Esophagus muscularis mucosa (tissue), 4 donors: ENCODE results near the gene MAP7. TPM values are rescaled to one million over a fixed set of nuclear protein-coding genes. Genes with fewer than 3 reads are reported as not detected.

Experiments
- DNase-seq: peaks from one replicate; pipeline ENCODE4 v3.0.0-alpha.2; 2017; ENCODE audit errors: extremely low spot score
- H3K27ac ChIP-seq, 4 donors: fragments of 200-600 bp; sonication (generic); replicated peaks in 1 of 4; 1 replicate in 3 of 4; 2 replicates in 1 of 4; pipeline ENCODE4 v1.5.1; 2016 to 2019; ENCODE audit warnings: mild to moderate bottlenecking in 1 of 4
- H3K27me3 ChIP-seq, 4 donors: fragments of 200-600 bp; sonication (generic); one replicate each; pipeline versions ENCODE4 v1.5.1 to v1.6.0; 2016 to 2019
- H3K36me3 ChIP-seq, 4 donors: fragments of 200-600 bp; sonication (generic); one replicate each; pipeline ENCODE4 v1.5.1; 2016 to 2019
- H3K4me1 ChIP-seq, 4 donors: fragments of 200-600 bp; sonication (generic); one replicate each; pipeline ENCODE4 v1.5.1; 2016 to 2019
- H3K4me3 ChIP-seq, 4 donors: fragments of 200-600 bp; sonication (generic); 1 replicate in 2 of 4; 2 replicates in 2 of 4; pipeline ENCODE4 v1.5.1; 2016 to 2019; ENCODE audit warnings: mild to moderate bottlenecking in 4 of 4, moderate library complexity in 1 of 4
- H3K9me3 ChIP-seq, 4 donors: fragments of 200-600 bp; sonication (generic); 1 replicate in 3 of 4; 2 replicates in 1 of 4; pipeline ENCODE4 v1.5.1; 2016 to 2019
- CTCF ChIP-seq, 3 experiments: fragments of 200-600 bp in 2 of 3; fragments of 450-650 bp in 1 of 3; sonication (generic) in 2 of 3; IDR thresholded peaks; one replicate each; pipeline ENCODE4 v1.5.1; 2017 to 2019; ENCODE audit warnings: antibody characterized with exemption in 3 of 3, mild to moderate bottlenecking in 2 of 3, moderate library complexity in 1 of 3
- EP300 ChIP-seq: sonication (generic); formaldehyde crosslinking; IDR thresholded peaks from one replicate; pipeline ENCODE4 v1.6.1; 2017; ENCODE audit warnings: antibody characterized with exemption
- POLR2A ChIP-seq: fragments of 450-650 bp; IDR thresholded peaks from one replicate; pipeline ENCODE4 v1.6.1; 2017; ENCODE audit warnings: antibody characterized with exemption, moderate library complexity, mild to moderate bottlenecking, low read depth
- POLR2AphosphoS5 ChIP-seq, 2 donors: sonication (generic); formaldehyde crosslinking; IDR thresholded peaks; one replicate each; pipeline ENCODE4 v1.6.1; 2017; ENCODE audit warnings: antibody characterized with exemption in 2 of 2
- WGBS: methylation state at CpG from one replicate; pipeline ENCODE4 v1.1.5; 2018; 5-methylcytosine and 5-hydroxymethylcytosine counted together
- intact Hi-C: fragments of 100-400 bp; cut with DNase I; formaldehyde crosslinking; loops from one replicate; pipeline ENCODE4 v1.15.1; 2023
- small RNA-seq, 3 donors: library from RNA; depleted of rRNA; stranded (forward); fragments of <200 nt; gene quantifications; one replicate each; pipeline ENCODE3, GENCODE V24; 2016
- total RNA-seq, 4 donors: library from RNA; depleted of rRNA; stranded (reverse); fragments of >200 nt; gene quantifications; one replicate each; pipeline versions ENCODE4 v1.1.0 to v1.2.1, GENCODE V29; 2016

Gene MAP7
- total RNA-seq, 4 donors from 2014 or later = 1.7 to 2.9 (median 2.0) TPM

GRCh38 chr6:136306466-136306865 is 243.8 kb downstream of the MAP7 start:
- no peak for TF ChIP-seq POLR2AphosphoS5 (IDR thresholded peaks at IDR 0.05)
- TF ChIP-seq CTCF (IDR thresholded peaks at IDR 0.05) = no peak
- TF ChIP-seq POLR2A = no peak
- no peak for TF ChIP-seq EP300
- Histone ChIP-seq H3K36me3 (no peaks in the 10 kb centered on the region), H3K27me3 (no peaks in the 10 kb centered on the region), H3K4me1 (peaks cover 0 to 6% (median 0%) of the 10 kb centered on the region in 4 donors), H3K9me3 (no peaks in the 10 kb centered on the region), H3K4me3 (no peak overlapping the region), H3K27ac (no peak overlapping the region)
- 89% methylated on average over 1 of the region's 1 CpG for WGBS
- intact Hi-C loops = no loop called here
- DNase-seq = no peak

GRCh38 chr6:136304410-136304809 is 245.8 kb downstream of the MAP7 start:
- Histone ChIP-seq H3K4me1 (peaks cover 0 to 6% (median 0%) of the 10 kb centered on the region in 4 donors), H3K27me3 (no peaks in the 10 kb centered on the region), H3K9me3 (no peaks in the 10 kb centered on the region), H3K27ac (no peak overlapping the region), H3K36me3 (no peaks in the 10 kb centered on the region), H3K4me3 (no peak overlapping the region)
- intact Hi-C loops = no loop called here
- no peak for DNase-seq
- 92% methylated on average over 4 of the region's 4 CpGs for WGBS
- TF ChIP-seq CTCF (IDR thresholded peaks at IDR 0.05) = no peak
- no peak for TF ChIP-seq POLR2A
- no peak for TF ChIP-seq POLR2AphosphoS5 (IDR thresholded peaks at IDR 0.05)
- no peak for TF ChIP-seq EP300

GRCh38 chr6:136303516-136303915 is 246.7 kb downstream of the MAP7 start:
- H3K27me3 ChIP-seq = no peaks in the 10 kb centered on the region
- TF ChIP-seq EP300 = no peak
- no peak for TF ChIP-seq POLR2AphosphoS5 (IDR thresholded peaks at IDR 0.05)
- TF ChIP-seq CTCF (IDR thresholded peaks at IDR 0.05) = no peak
- TF ChIP-seq POLR2A = no peak
- 79% methylated on average over 3 of the region's 3 CpGs for WGBS

GRCh38 chr6:136294621-136295020 is 255.6 kb downstream of the MAP7 start:
- 100% methylated on average over 3 of the region's 3 CpGs for WGBS
- intact Hi-C loops = no loop called here

More at GRCh38 chr6:136303516-136303915, 246.7 kb downstream of the MAP7 start:
- H3K27ac ChIP-seq = no peak overlapping the region
- intact Hi-C loops = no loop called here
- no peaks in the 10 kb centered on the region for H3K36me3 ChIP-seq
- no peaks in the 10 kb centered on the region for H3K9me3 ChIP-seq
- peaks cover 0 to 6% (median 0%) of the 10 kb centered on the region in 4 donors for H3K4me1 ChIP-seq
- H3K4me3 ChIP-seq = no peak overlapping the region
- DNase-seq = no peak

More at GRCh38 chr6:136294621-136295020, 255.6 kb downstream of the MAP7 start:
- H3K4me1 ChIP-seq = peaks cover 9 to 13% (median 10%) of the 10 kb centered on the region in 4 donors
- H3K27ac ChIP-seq = no peak overlapping the region
- no peak for DNase-seq
- H3K4me3 ChIP-seq = no peak overlapping the region
- no peaks in the 10 kb centered on the region for H3K9me3 ChIP-seq
- TF ChIP-seq EP300 = no peak
- no peak for TF ChIP-seq CTCF (IDR thresholded peaks at IDR 0.05)
- no peak for TF ChIP-seq POLR2A
- TF ChIP-seq POLR2AphosphoS5 (IDR thresholded peaks at IDR 0.05) = no peak
- H3K36me3 ChIP-seq = no peaks in the 10 kb centered on the region
- H3K27me3 ChIP-seq = no peaks in the 10 kb centered on the region

Small RNA genes within 50 kb of the gene (small RNA-seq; reads per million reads assigned to genes)
- gene AL023284.1 = 0 reads per million in 3 donors
- 0 reads per million in 3 donors for gene NDUFS5P1

Other genes starting within 250 kb of the MAP7 start
- 10 to 100 TPM; 18.7 to 24.1 (median 20.7) TPM for gene MAP3K5, start 242.1 kb upstream of the MAP7 start, total RNA-seq